Measurements from ENCODE around the gene GALNT17.
"Not testable (repeated sequence)": the region's sequence is repeated elsewhere in the genome, so short reads cannot be mapped to it uniquely, and the experiment has no call there.

The GALNT17 gene

GRCh38 chr7:71171476-71171875 lies 39.5 kb downstream of the GALNT17 start:
- no peak for DNase-seq

- no peak for DNase-seq
Measured at GRCh38 chr7:71173955-71174354, 42.0 kb downstream of the GALNT17 start.

- no peak for DNase-seq
Measured at GRCh38 chr7:71182438-71182935, 50.5 kb downstream of the GALNT17 start.

- no peak for DNase-seq
Measured at GRCh38 chr7:71184136-71184535, 52.2 kb downstream of the GALNT17 start.

- DNase-seq, result no peak
Measured at GRCh38 chr7:71184609-71185008, 52.7 kb downstream of the GALNT17 start.

GRCh38 chr7:71186535-71187057 lies 54.7 kb downstream of the GALNT17 start:
- no peak for DNase-seq

- no peak for DNase-seq
Measured at GRCh38 chr7:71191771-71192170, 59.8 kb downstream of the GALNT17 start.

DNA sequence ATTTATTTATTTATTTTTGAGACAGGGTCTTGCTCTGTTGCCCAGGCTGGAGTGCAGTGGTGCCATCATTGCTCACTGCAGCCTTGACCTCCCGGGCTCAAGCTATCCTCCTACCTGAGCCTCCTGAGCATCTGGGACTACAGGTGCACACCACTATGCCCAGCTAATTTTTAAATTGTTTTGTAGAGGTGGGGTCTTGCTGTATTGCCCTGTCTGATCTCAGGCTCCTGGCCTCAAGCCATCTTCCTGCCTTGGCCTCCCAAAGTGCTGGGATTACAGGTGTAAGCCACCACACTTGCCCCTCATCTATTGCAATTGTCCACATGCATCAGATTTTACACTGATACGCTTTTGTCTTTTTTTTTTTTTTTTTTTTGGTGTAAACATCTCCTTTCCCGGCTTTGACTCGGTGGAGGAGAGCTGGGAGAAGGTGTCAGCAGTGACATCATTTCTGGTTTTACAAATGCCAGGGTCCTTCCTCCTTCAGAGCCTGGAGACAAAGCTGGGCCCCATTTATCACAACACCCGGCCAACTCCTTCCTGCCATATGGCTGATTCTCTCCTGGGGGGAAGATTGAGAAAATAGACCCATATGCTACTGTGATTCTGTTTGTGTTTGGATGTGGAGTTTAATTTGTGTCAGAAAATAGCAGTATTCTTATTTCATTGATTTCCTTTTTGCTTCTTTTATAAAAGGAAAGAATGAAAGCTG lies 61.3 kb downstream of the GALNT17 start:
- DNase-seq, result no peak

- no peak for DNase-seq
Measured at GRCh38 chr7:71198391-71198790, 66.4 kb downstream of the GALNT17 start.

DNA sequence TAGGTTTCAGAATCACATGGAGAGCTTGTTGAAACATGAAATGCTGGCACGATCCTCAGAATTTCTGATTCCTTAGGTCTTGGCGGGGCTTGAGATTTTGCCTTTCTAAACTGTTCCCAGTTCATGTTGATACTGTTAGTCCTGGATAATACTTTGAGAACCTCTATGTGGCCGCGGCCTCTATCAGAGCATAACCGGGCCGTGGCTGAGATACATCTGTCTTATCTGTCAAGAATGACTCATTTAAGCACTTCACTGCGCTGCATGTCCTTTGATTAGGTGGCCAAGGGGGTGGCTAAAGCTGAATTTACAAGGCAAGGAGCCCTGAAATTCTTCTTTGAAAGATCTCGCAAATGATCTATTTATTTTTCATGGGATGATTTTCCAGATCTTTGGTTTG lies 66.9 kb downstream of the GALNT17 start:
- no peak for DNase-seq

DNA sequence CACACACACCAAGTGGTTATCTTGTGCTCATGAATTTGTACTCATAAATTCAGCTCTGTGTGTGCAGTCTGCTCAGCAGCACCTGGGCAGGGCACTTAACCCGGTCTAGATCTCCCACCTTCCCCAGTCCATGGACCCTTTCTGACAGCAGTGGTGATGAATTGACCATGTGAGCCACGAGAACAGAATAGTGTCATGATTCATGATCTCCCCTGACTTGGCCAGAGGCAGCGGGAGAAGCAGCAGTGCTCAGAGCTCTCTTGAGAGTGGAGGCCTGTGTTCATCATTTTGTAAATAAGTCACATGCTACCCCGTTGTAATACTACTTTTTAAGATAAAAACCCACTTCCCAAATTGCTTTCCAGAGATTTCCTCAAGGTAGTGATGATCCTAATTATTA lies 74.2 kb downstream of the GALNT17 start:
- no peak for DNase-seq

- no peak for DNase-seq
Measured at GRCh38 chr7:71208881-71209280, 76.9 kb downstream of the GALNT17 start.

- DNase-seq, result not testable (repeated sequence)
Measured at GRCh38 chr7:71209484-71209883, 77.5 kb downstream of the GALNT17 start.

GRCh38 chr7:71210220-71210619 lies 78.3 kb downstream of the GALNT17 start:
- DNase-seq, result no peak

- not testable (repeated sequence) for DNase-seq
Measured at GRCh38 chr7:71212433-71212832, 80.5 kb downstream of the GALNT17 start.

DNA sequence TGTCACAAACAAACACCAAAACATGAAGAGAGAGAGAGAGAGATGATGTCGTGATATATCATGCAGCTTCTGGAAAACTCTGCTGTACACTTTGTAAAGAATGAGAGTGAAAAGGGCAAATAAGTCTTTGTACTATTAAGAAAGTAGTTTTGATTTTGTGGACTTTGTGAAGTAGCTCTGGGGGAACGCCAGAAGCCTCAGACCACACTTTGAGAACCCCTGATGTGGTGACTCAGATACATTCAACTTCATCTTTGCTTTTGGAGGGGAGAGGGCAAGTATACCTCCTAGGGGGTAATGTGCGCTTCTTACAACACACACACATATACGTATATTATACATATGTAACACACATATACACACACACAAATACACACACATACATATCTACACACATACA lies 84.3 kb downstream of the GALNT17 start:
- DNase-seq, result no peak

DNA sequence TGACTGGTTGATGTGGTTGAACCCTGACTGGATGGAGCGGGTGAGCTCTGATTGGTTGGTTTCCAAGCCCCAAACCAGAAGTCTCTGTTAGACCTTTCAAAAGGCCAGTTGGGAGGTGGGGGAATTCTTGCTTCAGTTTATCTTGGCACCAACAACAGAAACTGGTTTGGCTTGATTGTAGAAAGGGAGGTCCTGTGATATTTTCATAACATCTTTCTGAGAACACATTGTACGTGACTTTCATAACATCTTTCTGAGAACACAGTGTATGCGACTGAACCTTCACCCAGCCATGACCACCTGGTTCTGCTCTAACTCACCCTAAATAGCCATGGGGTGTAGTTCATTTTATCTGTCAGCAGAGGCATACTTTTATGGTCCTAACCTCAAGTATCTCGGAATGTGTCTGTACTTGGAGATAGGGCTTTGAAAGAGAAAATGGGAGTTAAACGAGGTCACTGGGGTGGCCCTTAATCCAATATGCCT lies 88.3 kb downstream of the GALNT17 start:
- no peak for DNase-seq

DNA sequence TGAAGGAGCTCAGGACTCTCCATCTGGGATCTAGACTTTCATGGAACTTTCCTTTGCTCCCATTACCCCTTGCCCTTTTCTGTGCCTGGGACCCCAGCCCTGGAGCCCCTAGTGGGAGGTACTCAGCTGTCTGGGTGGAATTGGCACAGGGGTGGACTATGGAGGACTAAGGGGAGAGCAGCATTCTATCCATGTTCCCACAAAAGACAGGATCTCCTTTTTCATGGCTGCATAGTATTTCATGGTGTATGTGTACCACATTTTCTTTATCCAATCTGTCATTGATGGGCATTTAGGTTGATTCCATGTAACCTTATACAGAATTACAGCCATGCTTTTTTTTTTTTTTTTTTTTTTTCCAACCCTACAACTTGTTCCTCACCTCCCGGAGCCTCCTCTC lies 89.1 kb downstream of the GALNT17 start:
- no peak for DNase-seq

- DNase-seq, result no peak
Measured at GRCh38 chr7:71221549-71221948, 89.6 kb downstream of the GALNT17 start.

DNA sequence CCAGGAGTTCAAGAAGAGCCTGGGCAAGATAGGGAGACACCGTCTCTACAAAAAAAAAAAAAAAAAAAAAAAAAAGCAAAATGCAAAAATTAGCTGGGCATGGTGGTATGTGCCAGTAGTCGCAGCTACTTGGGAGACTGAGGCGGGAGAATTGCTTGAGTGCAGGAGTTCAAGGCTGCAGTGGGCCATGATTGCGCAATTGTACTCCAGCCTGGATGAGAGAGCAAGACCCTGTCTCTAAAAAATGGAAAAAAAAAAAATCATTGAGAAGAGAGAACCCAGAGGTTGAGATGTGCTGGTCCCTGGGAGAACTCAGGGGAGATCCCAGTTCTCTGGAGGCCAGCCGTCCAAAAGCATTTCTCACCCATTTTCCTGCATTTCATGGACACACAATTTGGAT lies 95.2 kb downstream of the GALNT17 start:
- no peak for DNase-seq

GRCh38 chr7:71229148-71229547 lies 97.2 kb downstream of the GALNT17 start:
- DNase-seq, result no peak

DNA sequence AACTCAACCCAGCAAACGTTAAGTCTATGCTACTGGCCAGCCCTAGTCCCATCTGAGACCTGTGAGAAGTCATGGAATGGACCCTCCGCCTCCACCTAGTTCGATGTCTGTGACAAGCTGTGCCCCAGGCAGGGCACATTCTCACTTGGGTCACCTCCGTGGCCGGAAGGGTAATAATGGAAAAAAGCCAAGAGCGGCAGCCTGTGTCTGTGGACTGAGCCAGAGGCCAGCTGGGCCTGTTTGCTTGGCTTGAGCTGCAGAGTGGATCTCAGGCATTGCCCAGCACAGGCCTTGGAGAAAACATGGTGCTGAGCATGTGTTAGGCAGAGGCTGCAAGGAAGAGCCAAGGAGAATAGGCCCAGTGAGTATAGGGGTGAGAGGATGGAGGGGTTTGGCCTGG lies 97.8 kb downstream of the GALNT17 start:
- DNase-seq, result no peak

DNA sequence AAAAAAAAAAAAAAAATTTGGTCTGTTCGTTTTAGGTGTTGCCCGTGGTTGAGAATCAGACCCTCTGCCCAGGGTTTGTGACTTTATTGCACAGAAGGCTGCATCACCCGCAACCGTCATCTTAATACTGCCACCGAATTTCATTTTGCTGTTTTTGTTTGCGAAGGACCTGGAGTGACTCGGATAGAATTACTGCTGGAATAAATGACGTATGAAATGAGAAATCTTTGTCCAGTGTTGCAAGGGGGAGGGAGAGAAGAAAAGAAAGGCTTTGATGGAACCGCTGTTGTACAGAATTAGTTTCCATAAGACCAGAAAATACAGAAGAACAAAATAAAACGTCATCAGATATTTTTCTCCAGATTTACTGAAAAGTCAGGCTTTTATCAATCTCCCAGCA lies 103.3 kb downstream of the GALNT17 start:
- DNase-seq, result no peak

GRCh38 chr7:71236230-71237105 lies 104.5 kb downstream of the GALNT17 start:
- DNase-seq, result no peak

Measured in CD4-positive, alpha-beta T cell treated with Interleukin-17A for 1 hour (primary cell).